ENCODE results near the gene GNG2. TPM values are rescaled to one million over a fixed set of nuclear protein-coding genes. Genes with fewer than 3 reads are reported as not detected.

Gene GNG2
- total RNA-seq (1 to 10 TPM; 2.1 to 8.2 (median 5.3) TPM), polyA plus RNA-seq (1 to 10 TPM; 1.4 to 1.7 (median 1.6) TPM)
- long read RNA-seq, donor 1 = 0 reads
- long read RNA-seq, donor 2, partial matches to known transcripts = 0 of 1 reads
- long read RNA-seq, donor 2, other reads (novel, unspliced or antisense) = 1 of 1 reads

DNA sequence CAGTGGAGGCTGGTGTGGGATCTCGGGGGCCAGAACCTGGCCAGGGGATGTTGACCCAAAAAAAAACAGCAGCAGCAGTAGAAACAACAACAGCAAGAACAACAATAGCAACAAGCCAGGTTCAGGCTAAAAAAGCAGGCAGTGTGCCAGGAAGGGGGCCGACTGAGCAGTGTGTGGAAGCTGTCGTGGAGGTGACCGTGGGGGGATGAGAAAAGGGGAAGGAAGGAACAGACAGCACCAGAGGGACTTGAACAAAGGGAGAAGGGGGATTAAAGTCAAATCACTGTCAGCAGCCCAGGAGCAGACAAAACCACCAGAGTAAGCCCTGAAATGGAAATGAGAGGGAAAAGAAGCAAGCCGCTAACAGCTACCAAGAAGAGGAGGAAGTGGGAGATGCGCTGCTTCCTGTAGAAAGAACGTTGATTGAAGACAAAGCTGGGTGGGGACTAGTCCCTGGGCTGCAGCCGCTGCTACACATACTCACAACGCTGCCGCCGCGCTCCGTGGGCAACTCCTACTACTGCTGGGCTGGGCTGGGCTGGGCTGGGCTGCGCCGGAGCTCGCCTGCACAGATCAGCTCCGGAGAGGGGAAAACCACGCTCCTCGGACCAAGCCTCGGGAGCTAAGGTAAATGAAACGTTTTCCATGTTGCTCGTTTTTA, at the start of gene GNG2:
TSS of gene GNG2 (plus strand) at position 449 of the 661 bp plus-strand sequence. CDS start 90,067 bp downstream, outside the sequence.
- intact Hi-C loops (cut with DNase I) = no loop called here
- WGBS, 3 donors = 3 to 4% (median 4%) methylated on average over 20 to 22 of the region's 22 CpGs

DNA sequence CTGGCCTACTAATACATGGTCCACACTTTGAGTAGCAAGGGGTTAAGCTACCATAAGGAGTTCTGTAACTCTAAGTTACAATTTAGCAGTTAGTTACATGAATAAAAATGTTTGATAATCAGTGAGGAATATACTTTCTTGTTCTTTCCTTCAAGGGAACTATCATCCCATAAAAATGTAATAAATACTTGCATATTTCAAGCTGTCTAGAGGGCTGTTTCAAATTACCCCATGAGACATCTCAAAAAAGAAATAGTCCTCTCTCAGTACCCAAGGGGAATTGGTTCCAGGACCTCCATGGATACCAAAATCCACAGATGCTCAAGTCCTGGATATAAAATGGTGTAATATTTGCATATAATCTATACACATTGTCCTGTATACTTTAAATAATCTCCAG, 48.7 kb upstream of the GNG2 start:
- no peaks in the 10 kb centered on the region for H3K27me3 ChIP-seq (ENCODE audit: insufficient read depth in 3 of 3, low read length in 2 of 3)
- intact Hi-C loops (cut with DNase I) = no loop called here
- no peaks in the 10 kb centered on the region for H3K36me3 ChIP-seq (ENCODE audit: insufficient read depth in 1 of 2, low read depth in 1 of 2)
- ATAC-seq (no peak), DNase-seq (no peak)
- H3K4me3 ChIP-seq = no peak overlapping the region
- TF ChIP-seq, protein P1, sequence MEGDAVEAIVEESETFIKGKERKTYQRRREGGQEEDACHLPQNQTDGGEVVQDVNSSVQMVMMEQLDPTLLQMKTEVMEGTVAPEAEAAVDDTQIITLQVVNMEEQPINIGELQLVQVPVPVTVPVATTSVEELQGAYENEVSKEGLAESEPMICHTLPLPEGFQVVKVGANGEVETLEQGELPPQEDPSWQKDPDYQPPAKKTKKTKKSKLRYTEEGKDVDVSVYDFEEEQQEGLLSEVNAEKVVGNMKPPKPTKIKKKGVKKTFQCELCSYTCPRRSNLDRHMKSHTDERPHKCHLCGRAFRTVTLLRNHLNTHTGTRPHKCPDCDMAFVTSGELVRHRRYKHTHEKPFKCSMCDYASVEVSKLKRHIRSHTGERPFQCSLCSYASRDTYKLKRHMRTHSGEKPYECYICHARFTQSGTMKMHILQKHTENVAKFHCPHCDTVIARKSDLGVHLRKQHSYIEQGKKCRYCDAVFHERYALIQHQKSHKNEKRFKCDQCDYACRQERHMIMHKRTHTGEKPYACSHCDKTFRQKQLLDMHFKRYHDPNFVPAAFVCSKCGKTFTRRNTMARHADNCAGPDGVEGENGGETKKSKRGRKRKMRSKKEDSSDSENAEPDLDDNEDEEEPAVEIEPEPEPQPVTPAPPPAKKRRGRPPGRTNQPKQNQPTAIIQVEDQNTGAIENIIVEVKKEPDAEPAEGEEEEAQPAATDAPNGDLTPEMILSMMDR (IDR thresholded peaks at IDR 0.05) = no peak
- H3K9me3 ChIP-seq = no peaks in the 10 kb centered on the region
- H3K4me1 ChIP-seq = no peaks in the 10 kb centered on the region
- no peak overlapping the region for H3K27ac ChIP-seq

More for the DNA sequence above, at the start of gene GNG2:
- peak; percentile 65 to 96 (median 88) for ATAC-seq
- TF ChIP-seq, protein P1 (IDR thresholded peaks at IDR 0.05) = no peak
- Histone ChIP-seq H3K27me3 (ENCODE audit: insufficient read depth in 3 of 3, low read length in 2 of 3) (peaks cover 0 to 5% (median 3%) of the 10 kb centered on the region in 3 donors), H3K4me3 (peak within 1 kb of the TSS; percentile 61), H3K9me3 (no peaks in the 10 kb centered on the region), H3K36me3 (ENCODE audit: insufficient read depth in 1 of 2, low read depth in 1 of 2) (no peaks in the 10 kb centered on the region), H3K4me1 (no peaks in the 10 kb centered on the region), H3K27ac (no peak within 1 kb of the TSS)
- DNase-seq = peak; percentile 79 to 86

DNA sequence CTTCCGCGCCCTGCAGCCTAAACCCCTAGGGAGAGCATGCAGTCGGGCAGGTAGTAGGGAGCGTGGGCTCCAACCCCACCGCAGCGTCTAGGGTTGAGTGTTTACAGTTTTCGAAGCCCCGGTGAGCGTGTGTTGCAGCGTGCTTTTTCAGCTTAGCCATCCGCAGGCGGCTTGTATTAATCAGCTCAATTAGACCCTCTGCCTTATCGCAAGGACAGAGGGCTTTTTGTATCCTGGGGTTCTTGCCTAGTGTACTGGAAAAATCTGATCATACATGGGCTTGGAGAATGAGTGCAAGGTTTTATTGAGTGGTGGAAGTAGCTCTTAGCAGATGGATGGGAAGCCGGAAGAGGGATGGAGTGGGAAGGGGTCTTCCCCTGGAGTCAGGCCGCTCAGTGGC, 44.4 kb upstream of the GNG2 start:
- no peaks in the 10 kb centered on the region for H3K36me3 ChIP-seq (ENCODE audit: insufficient read depth in 1 of 2, low read depth in 1 of 2)
- H3K27ac ChIP-seq = no peak overlapping the region
- no peaks in the 10 kb centered on the region for H3K4me1 ChIP-seq
- no peak for ATAC-seq
- no peak overlapping the region for H3K4me3 ChIP-seq
- H3K9me3 ChIP-seq = no peaks in the 10 kb centered on the region
- H3K27me3 ChIP-seq (ENCODE audit: insufficient read depth in 3 of 3, low read length in 2 of 3) = no peaks in the 10 kb centered on the region
- no peak for DNase-seq
- 79 to 88% (median 80%) methylated on average over 15 of the region's 15 CpGs for WGBS, 3 donors
- intact Hi-C loops (cut with DNase I) = no loop called here
- TF ChIP-seq, protein P1 (IDR thresholded peaks at IDR 0.05) = no peak

DNA sequence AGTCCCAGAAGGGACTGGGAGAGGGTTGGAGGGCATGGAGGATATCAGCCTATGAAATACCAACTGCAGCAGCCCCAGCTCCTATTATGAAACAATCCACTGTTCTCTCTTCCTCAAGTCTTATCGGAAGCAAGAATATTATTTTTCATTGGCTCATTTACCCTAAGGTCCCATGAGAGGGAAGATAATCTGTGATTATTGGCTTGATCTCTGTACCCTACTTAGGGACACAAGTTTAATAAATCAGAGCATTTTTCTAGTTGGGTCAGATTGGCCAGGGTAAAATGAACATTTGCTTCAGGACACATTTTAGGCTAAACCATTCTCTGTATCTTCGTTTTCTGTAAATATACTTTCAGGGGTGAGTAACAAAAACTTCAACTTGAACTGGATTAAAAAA, 43.1 kb upstream of the GNG2 start:
- Histone ChIP-seq H3K27me3 (ENCODE audit: insufficient read depth in 3 of 3, low read length in 2 of 3) (no peaks in the 10 kb centered on the region), H3K4me1 (no peaks in the 10 kb centered on the region), H3K36me3 (ENCODE audit: insufficient read depth in 1 of 2, low read depth in 1 of 2) (no peaks in the 10 kb centered on the region), H3K4me3 (no peak overlapping the region), H3K9me3 (no peaks in the 10 kb centered on the region), H3K27ac (no peak overlapping the region)
- ATAC-seq = no peak
- 45 to 56% (median 51%) methylated on average over 2 of the region's 2 CpGs for WGBS, 3 donors
- TF ChIP-seq, protein P1 (IDR thresholded peaks at IDR 0.05) = no peak
- intact Hi-C loops (cut with DNase I) = no loop called here
- DNase-seq = no peak

All from psoas muscle (tissue), 8 donors.